AG04449 (cell line): Measurements from ENCODE around the gene DRAM1.
"Not testable (repeated sequence)": the region's sequence is repeated elsewhere in the genome, so short reads cannot be mapped to it uniquely, and the experiment has no call there.

Experiments
- CTCF ChIA-PET: fragments of 350-600 bp; formaldehyde crosslinking; extraction: SDS; loops from one replicate; lab custom pipeline; 2021; ENCODE audit warnings: antibody characterized with exemption; lab: Yijun Ruan, JAX
- POLR2A ChIA-PET: fragments of 400-600, 350-600 bp; formaldehyde crosslinking; extraction: SDS; loops from one replicate; lab custom pipeline; 2020; ENCODE audit warnings: antibody characterized with exemption, inconsistent platforms; lab: Yijun Ruan, JAX
- DNase-seq: peaks from one replicate; pipeline ENCODE4 v3.0.0-alpha.2; 2010; ENCODE audit warnings: low read depth, low spot score
- H3K4me3 ChIP-seq: 2 replicates; pipeline ENCODE4 v1.5.1; 2011; ENCODE audit warnings: low read depth, mild to moderate bottlenecking, control low read depth, low read length
- TF ChIP-seq, protein P1 (sequence below): IDR thresholded peaks from one replicate; pipeline ENCODE4 v1.5.1; 2011; ENCODE audit warnings: mild to moderate bottlenecking, moderate library complexity, low read length, control low read depth, inconsistent platforms; ENCODE audit not compliant: insufficient read depth; ENCODE audit errors: missing control alignments

DRAM1 gene

DNA sequence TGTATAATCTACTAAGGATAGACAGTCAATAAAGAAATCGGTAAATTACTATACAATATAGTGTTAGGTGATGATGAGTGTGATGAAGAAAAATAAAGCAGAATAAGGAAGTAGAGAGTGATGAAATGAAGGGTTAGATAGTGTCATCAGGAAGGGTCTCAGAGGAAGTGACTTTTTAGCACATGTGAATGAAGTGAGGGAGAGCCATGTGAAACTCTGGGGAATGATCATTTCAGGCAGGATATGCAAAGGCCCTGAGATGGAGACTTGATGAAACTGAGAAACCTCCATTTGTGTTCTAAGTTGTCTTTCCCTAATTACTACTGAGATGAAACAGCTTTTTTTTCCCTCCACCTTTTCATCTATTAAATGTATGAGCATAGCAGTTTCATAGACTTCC, 27.2 kb upstream of the DRAM1 start:
- POLR2A ChIA-PET = no interaction called here
- no peak for DNase-seq
- TF ChIP-seq, protein P1, sequence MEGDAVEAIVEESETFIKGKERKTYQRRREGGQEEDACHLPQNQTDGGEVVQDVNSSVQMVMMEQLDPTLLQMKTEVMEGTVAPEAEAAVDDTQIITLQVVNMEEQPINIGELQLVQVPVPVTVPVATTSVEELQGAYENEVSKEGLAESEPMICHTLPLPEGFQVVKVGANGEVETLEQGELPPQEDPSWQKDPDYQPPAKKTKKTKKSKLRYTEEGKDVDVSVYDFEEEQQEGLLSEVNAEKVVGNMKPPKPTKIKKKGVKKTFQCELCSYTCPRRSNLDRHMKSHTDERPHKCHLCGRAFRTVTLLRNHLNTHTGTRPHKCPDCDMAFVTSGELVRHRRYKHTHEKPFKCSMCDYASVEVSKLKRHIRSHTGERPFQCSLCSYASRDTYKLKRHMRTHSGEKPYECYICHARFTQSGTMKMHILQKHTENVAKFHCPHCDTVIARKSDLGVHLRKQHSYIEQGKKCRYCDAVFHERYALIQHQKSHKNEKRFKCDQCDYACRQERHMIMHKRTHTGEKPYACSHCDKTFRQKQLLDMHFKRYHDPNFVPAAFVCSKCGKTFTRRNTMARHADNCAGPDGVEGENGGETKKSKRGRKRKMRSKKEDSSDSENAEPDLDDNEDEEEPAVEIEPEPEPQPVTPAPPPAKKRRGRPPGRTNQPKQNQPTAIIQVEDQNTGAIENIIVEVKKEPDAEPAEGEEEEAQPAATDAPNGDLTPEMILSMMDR = no peak
- H3K4me3 ChIP-seq = no peak overlapping the region
- CTCF ChIA-PET = interaction anchor here (1.6 to 4.3 kb wide), 2 partner anchors 9 to 19 kb away, joined by 5 to 33 read pairs; no protein-coding TSS in a partner anchor

- ChIA-PET POLR2A (no interaction called here), CTCF (interaction anchor here (0.7 to 4.3 kb wide), 3 partner anchors 12 to 17 kb away, joined by 4 to 33 read pairs (median 7); no protein-coding TSS in a partner anchor)
- DNase-seq = no peak
- TF ChIP-seq, protein P1 = no peak
- H3K4me3 ChIP-seq = no peak overlapping the region
Observed at GRCh38 chr12:101852998-101853397, 24.4 kb upstream of the DRAM1 start.

DNA sequence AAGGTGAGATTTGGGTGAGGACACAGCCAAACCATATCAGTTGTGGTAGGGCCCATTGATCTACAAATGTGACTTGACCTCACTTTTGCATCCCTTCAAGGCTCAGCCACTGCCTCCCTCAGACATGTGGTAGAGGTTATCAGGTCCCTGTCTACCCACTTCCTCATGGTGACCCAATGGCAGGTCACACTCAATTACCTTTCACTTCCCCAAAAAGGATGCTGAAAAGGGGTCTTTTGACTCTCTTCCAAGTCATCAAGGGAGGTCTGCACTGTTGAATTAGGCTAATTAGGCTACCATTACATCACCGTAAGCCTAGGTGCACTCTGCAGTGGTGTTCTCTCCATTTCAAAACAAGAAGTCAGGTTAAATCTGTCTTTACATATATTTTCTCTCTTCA, 22.6 kb upstream of the DRAM1 start:
- no peak overlapping the region for H3K4me3 ChIP-seq
- ChIA-PET CTCF (interaction anchor here (1.2 to 3.0 kb wide), 5 partner anchors 8 to 24 kb away, joined by 3 to 20 read pairs (median 8); partner anchors contain the start of gene GNPTAB), POLR2A (no interaction called here)
- DNase-seq = no peak
- TF ChIP-seq, protein P1 = no peak

GRCh38 chr12:101855364-101855884, 22.0 kb upstream of the DRAM1 start:
- ChIA-PET CTCF (interaction anchor here (0.9 to 3.0 kb wide), 10 partner anchors 8 to 85 kb away, joined by 3 to 20 read pairs (median 4); partner anchors contain the start of gene GNPTAB), POLR2A (interaction anchor here (1.0 kb wide), 2 partner anchors 25 to 448 kb away, joined by 3 read pairs; partner anchors contain the start of gene ARL1)
- no peak overlapping the region for H3K4me3 ChIP-seq
- TF ChIP-seq, protein P1 = no peak
- DNase-seq = no peak

DNA sequence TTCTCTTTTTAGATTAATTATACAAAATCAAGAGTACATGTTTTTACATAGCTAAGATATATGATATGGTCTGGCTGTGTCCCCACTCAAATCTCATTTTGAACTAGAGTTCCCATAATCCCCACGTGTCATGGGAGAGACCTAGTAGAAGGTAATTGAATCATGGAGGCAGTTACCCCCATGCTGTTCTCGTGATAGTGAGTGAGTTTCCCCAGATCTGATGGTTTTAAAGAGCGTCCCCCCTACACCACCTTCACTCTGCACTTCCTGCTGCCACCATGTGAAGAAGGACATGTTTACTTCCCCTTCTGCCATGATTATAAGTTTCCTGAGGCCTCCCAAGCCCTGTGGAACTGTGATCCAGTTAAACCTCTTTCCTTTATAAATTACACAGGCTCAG, 21.4 kb upstream of the DRAM1 start:
- POLR2A ChIA-PET = interaction anchor here (1.0 kb wide), 2 partner anchors 24 to 448 kb away, joined by 3 read pairs; partner anchors contain the start of gene ARL1
- TF ChIP-seq, protein P1 = no peak
- CTCF ChIA-PET = interaction anchor here (0.9 to 3.0 kb wide), 10 partner anchors 8 to 84 kb away, joined by 3 to 20 read pairs (median 4); partner anchors contain the start of gene GNPTAB
- no peak overlapping the region for H3K4me3 ChIP-seq
- no peak for DNase-seq

- ChIA-PET POLR2A (interaction anchor here (0.6 kb wide), 1 partner anchor 35 kb away, joined by 3 read pairs; no protein-coding TSS in a partner anchor), CTCF (interaction anchor here (0.6 to 3.0 kb wide), 3 partner anchors 16 to 21 kb away, joined by 3 to 20 read pairs (median 3); no protein-coding TSS in a partner anchor)
- DNase-seq, H3K4me3 ChIP-seq: not testable (repeated sequence)
Observed at GRCh38 chr12:101856614-101857013, 20.8 kb upstream of the DRAM1 start.
